Breast epithelium (tissue), 4 donors: ENCODE data around the gene HOXB4. TPM values are rescaled to one million over a fixed set of nuclear protein-coding genes. Genes with fewer than 3 reads are reported as not detected.

Source experiments
- DNase-seq, 2 donors: peaks; one replicate each; pipeline ENCODE4 v3.0.0-alpha.2; 2019; ENCODE audit warnings: low spot score in 2 of 2
- H3K27ac ChIP-seq, 2 donors: fragments of 200-600 bp; sonication (generic) in 1 of 2; one replicate each; pipeline ENCODE4 v1.5.1; 2016 to 2019; ENCODE audit warnings: mild to moderate bottlenecking in 1 of 2
- H3K27me3 ChIP-seq, 2 donors: fragments of 200-600 bp; sonication (generic) in 1 of 2; one replicate each; pipeline versions ENCODE4 v1.5.1 to v1.6.0; 2017 to 2019; ENCODE audit warnings: control low read depth in 1 of 2, mild to moderate bottlenecking in 1 of 2
- H3K36me3 ChIP-seq: fragments of 200-600 bp; one replicate; pipeline ENCODE4 v1.5.1; 2019
- H3K4me1 ChIP-seq, 2 donors: fragments of 200-600 bp; sonication (generic); one replicate each; pipeline ENCODE4 v1.5.1; 2016 to 2019; ENCODE audit warnings: control low read depth in 1 of 2
- H3K4me3 ChIP-seq, 3 donors: fragments of 200-600 bp; sonication (generic); 1 replicate in 2 of 3; 2 replicates in 1 of 3; pipeline ENCODE4 v1.5.1; 2016 to 2019; ENCODE audit warnings: mild to moderate bottlenecking in 3 of 3, moderate library complexity in 2 of 3
- H3K9me3 ChIP-seq, 2 donors: fragments of 200-600 bp; sonication (generic) in 1 of 2; one replicate each; pipeline ENCODE4 v1.5.1; 2016 to 2019; ENCODE audit warnings: control low read depth in 1 of 2
- CTCF ChIP-seq, 3 donors: fragments of 450-650 bp; IDR thresholded peaks; one replicate each; pipeline ENCODE4 v1.5.1; 2016 to 2017; ENCODE audit warnings: antibody characterized with exemption in 3 of 3, mild to moderate bottlenecking in 3 of 3, moderate library complexity in 3 of 3
- POLR2A ChIP-seq: fragments of 450-650 bp; IDR thresholded peaks from one replicate; pipeline ENCODE4 v1.6.1; 2016; ENCODE audit warnings: antibody characterized with exemption, mild to moderate bottlenecking, moderate library complexity
- POLR2AphosphoS5 ChIP-seq, 3 donors: sonication (generic); formaldehyde crosslinking; IDR thresholded peaks; one replicate each; pipeline ENCODE4 v1.6.1; 2017; ENCODE audit warnings: antibody characterized with exemption in 3 of 3
- intact Hi-C: fragments of 100-400 bp; cut with DNase I; formaldehyde crosslinking; loops from one replicate; pipeline ENCODE4 v1.15.1; 2023; ENCODE audit warnings: low total_unique reads
- total RNA-seq, 3 donors: library from RNA; depleted of rRNA; stranded (reverse); fragments of >200 nt; gene quantifications; one replicate each; pipeline ENCODE4 v1.1.0, GENCODE V29; 2016

HOXB4 gene
- total RNA-seq, 3 donors from 2014 or later: 2.2 to 7.5 (median 2.3) TPM

- peaks cover 0 to 6% of the 10 kb centered on the region in 2 donors for H3K27me3 ChIP-seq
- no peaks in the 10 kb centered on the region for H3K9me3 ChIP-seq
- peak overlapping the region; percentile 70 to 97 for H3K27ac ChIP-seq
- no peak for TF ChIP-seq POLR2AphosphoS5 (IDR thresholded peaks at IDR 0.05)
- no peak for TF ChIP-seq CTCF (IDR thresholded peaks at IDR 0.05)
- TF ChIP-seq POLR2A: no peak
- H3K4me3 ChIP-seq: peak overlapping the region; percentile 5 to 49 (median 10)
- no peak for DNase-seq
- peaks cover 0 to 3% of the 10 kb centered on the region in 2 donors for H3K4me1 ChIP-seq
- no peaks in the 10 kb centered on the region for H3K36me3 ChIP-seq
- intact Hi-C loops: no loop called here
Measured at GRCh38 chr17:48547808-48548522, 30.2 kb downstream of the HOXB4 start.

- Histone ChIP-seq H3K9me3 (no peaks in the 10 kb centered on the region), H3K27me3 (peaks cover 0 to 11% of the 10 kb centered on the region in 2 donors), H3K27ac (peak overlapping the region; percentile 54 to 97), H3K36me3 (no peaks in the 10 kb centered on the region), H3K4me1 (peaks cover 0 to 3% of the 10 kb centered on the region in 2 donors), H3K4me3 (peak overlapping the region; percentile 5 to 49 (median 10))
- intact Hi-C loops: no loop called here
- TF ChIP-seq POLR2A: no peak
- TF ChIP-seq POLR2AphosphoS5 (IDR thresholded peaks at IDR 0.05): no peak
- TF ChIP-seq CTCF (IDR thresholded peaks at IDR 0.05): no peak
- DNase-seq: no peak
Measured at GRCh38 chr17:48546924-48547807, 31.0 kb downstream of the HOXB4 start.

- TF ChIP-seq CTCF (IDR thresholded peaks at IDR 0.05) (no peak), POLR2A (no peak), POLR2AphosphoS5 (IDR thresholded peaks at IDR 0.05) (no peak)
- Histone ChIP-seq H3K36me3 (no peaks in the 10 kb centered on the region), H3K4me1 (peaks cover 0 to 3% of the 10 kb centered on the region in 2 donors), H3K27me3 (peaks cover 0 to 17% of the 10 kb centered on the region in 2 donors), H3K9me3 (no peaks in the 10 kb centered on the region), H3K4me3 (peak overlapping the region; percentile 5 to 49 (median 10)), H3K27ac (peak overlapping the region; percentile 54 to 97)
- intact Hi-C loops: no loop called here
- no peak for DNase-seq
Measured at GRCh38 chr17:48546137-48546923, 31.8 kb downstream of the HOXB4 start.

- Histone ChIP-seq H3K4me1 (peaks cover 0 to 3% of the 10 kb centered on the region in 2 donors), H3K9me3 (no peaks in the 10 kb centered on the region), H3K36me3 (no peaks in the 10 kb centered on the region), H3K27me3 (peaks cover 0 to 16% of the 10 kb centered on the region in 2 donors), H3K4me3 (no peak overlapping the region), H3K27ac (peak overlapping the region; percentile 93 to 97)
- intact Hi-C loops: no loop called here
- DNase-seq: no peak
- TF ChIP-seq CTCF (IDR thresholded peaks at IDR 0.05) (no peak), POLR2AphosphoS5 (IDR thresholded peaks at IDR 0.05) (no peak), POLR2A (no peak)
Measured at GRCh38 chr17:48545539-48545938, 32.6 kb downstream of the HOXB4 start.
